GM18517 (cell line): ENCODE data around the gene DENND5A.
"Not testable (repeated sequence)": the region's sequence is repeated elsewhere in the genome, so short reads cannot be mapped to it uniquely, and the experiment has no call there.

Source experiments
- ATAC-seq: cut with Tn5 transposase; IDR thresholded peaks from one replicate; pipeline ENCODE4 v1.9.1; 2021; ENCODE audit warnings: mild to moderate bottlenecking, moderate library complexity; ENCODE audit not compliant: unreplicated experiment

The DENND5A gene

DNA sequence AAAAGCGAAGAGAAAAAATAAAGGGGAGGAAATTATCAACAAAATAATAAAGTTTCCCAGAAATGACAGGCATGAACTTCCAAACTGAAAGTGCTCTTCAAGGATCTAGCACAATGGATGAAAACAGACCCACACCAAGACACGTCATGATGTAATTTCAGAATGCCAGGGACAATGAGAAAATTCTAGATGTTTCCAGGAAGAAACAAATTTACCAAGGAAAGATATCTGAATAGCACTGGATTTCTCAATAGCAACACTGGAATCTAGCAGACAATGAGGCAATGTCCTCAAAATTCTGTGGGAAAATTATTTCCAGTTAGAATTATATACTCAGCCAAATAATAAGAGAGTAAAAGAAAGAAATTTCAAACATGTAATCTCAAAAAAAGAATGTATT, 46.0 kb downstream of the DENND5A start:
- no peak for ATAC-seq

- no peak for ATAC-seq
These were observed 50.4 kb downstream of the DENND5A start for GRCh38 chr11:9214765-9215164.

DNA sequence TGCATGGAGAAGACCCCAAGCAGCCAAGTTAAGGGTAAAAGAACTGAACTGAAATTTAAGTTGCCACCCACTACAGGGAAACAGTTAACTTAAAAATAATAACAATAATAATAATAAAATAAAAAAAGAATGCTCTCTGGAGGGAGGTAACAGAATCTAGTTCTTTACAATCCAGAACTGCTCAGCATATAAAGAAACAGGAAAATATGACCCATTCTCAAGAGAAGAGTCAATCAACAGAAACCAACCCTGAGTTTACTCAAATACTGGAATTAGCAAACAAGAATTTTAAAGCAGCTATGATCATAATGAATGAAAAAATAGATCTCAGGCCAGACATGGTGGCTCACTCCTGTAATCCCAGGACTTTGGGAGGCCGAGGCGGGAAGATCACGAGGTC, 53.8 kb downstream of the DENND5A start:
- ATAC-seq = no peak

GRCh38 chr11:9210922-9211320, 54.2 kb downstream of the DENND5A start:
- no peak for ATAC-seq

- no peak for ATAC-seq
These were observed 54.8 kb downstream of the DENND5A start for GRCh38 chr11:9210224-9210921.

GRCh38 chr11:9209604-9210003, 55.5 kb downstream of the DENND5A start:
- ATAC-seq = not testable (repeated sequence)

DNA sequence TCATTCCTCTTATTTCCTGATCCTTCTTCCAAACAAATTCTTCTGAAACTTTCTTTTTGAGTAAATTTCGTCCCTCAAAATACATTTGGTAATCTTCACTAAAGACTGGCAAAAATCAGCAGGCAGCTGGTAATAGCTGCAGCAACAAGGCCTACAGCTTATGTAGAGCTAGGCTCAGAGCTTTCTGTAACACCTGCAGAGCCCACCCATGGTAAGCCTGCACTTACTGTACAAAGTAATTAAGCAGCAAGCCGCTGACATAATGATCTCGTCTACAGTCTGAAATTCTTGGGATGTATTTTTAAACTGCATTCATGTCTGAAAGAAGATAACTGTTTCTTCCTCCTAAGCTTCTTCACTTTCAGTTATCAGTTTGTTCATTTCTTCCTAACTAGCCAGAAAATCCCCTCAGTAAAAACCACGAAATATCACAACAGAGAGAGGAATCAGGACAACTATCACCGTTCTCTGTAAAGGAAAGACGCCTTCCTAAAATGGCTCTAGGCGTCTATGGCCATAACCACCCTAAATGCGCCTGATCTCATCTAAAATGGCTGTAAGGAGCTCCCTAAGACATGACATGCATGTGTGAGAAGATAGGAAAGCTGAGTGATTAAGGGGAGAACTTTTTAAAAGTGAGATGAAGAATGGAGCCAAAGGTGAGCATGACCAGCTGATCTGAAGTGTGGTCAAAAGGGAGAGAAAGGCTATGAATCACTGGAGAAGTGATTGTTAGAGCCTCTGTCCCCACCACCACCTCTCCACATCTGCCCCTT, 56.2 kb downstream of the DENND5A start:
- ATAC-seq = no peak

DNA sequence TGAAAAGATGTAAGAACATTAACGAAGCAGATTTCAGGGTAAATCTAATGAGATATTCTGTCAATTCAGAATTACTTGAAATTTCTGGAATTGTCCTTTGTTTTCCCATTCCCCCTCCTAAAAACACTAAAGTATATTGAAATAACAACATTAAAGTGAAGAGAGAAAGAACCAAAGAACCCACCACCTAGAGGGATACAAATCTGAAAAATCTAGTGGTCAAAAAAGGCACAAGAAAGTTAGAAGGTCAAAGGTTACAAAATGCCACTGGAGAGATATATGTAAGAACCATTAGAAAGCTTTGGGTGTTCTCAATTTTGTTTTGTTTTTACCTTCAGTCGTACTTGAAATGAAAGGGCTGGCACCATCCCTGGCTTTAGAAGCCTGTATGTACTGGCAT, 57.9 kb downstream of the DENND5A start:
- no peak for ATAC-seq

DNA sequence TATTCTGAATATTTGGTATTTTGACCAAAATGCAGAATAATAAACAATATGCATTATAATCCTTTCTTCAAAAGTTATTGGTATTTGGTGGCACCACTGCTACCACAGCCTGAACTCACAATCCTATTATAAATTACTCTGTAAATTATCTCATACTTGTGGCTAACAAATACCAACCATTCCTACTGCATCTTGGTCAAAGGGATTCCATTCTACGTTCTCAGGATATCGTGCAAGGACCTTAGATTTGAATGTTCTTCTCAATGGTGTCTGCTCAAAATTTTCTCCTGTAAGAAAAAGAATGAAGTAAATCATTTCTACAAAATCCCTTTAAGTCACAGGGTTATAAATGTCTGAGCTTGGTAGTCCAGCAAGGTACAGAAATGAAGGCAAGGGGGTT, 58.7 kb downstream of the DENND5A start:
- ATAC-seq = no peak

DNA sequence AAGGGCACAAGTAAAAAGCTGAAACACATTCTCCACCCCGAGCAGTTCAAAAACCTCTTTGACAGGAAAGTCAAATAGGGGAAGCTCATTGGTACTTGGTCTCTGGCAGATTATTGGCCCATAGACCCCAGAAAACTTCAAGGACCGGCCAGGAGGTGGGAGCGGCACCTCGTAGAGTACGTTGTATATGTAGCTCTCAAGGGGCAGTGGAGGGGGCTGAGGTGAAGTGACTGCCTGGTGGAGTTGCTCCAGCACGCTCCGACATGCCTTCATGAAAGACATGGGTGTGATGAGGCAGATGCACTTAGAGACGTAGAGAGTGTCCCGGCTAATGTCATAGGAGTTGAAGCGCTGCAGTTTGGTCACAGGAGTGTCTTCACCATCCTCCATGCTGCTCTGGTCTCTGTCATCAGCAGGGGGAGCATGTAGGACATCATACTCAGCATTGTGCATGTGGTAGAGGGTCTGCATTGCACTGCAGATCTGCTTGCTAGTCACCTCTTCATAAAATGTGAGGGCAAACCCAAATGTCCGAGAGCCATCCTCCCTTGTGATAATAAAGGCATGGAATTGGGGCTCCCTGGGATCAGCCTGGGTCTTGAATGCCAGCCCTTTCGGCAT, 61.3 kb downstream of the DENND5A start:
- ATAC-seq = no peak

DNA sequence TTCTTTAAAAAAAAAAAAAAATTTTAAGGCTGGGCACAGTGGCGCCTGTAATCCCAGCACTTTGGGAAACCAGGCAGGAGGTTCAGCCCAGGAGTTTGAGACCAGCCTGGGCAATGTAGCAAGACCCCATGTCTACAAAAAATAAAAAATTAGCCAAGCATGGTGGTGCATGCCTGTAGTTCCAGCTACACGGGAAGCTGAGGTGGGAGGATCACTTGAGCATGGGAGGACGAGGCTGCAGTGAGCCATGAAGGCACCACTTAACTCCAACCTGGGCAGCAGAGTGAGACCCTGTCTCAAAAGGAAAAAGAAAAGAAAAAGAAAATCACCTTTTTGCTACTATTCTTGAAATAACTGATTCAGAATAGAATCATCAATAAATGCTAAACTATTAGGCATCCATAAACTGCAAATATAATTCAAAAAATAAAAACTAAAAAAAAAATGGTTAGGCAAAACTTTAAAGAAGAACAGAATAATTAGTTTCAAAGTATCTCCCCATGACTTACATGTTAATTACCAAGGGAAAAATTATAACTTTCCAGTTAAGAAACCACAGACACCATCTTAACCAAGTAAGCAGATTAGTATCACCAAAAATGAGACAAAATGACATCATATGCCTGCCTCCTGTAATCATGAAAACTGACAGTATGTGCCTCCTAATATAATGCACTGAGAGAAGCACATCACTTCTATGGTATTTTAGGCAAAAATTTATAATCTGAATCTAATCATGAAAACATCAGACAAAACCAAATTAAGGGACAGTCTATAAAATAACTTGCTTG, 63.6 kb downstream of the DENND5A start:
- ATAC-seq = no peak

GRCh38 chr11:9200471-9200870, 64.7 kb downstream of the DENND5A start:
- ATAC-seq = no peak

DNA sequence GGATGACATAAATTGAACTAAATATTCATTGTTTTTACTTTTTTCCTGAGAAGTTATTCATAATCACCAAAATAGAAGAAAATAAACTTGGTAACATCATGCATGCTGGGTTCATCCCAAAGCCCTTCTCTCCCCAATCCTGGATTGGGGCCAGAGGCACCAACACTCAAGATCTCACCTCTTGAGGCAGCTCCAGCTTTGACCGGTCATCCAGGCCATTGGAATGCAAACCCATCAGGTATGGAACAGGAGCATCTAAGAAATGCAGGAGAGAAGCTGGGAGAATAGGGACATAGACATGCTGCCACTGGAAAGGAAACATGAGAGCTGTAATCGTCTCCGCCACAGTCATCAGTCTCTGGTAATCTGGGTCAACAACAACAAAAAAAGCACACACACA, 71.8 kb downstream of the DENND5A start:
- no peak for ATAC-seq

- no peak for ATAC-seq
These were observed 72.6 kb downstream of the DENND5A start for GRCh38 chr11:9192561-9192960.

DNA sequence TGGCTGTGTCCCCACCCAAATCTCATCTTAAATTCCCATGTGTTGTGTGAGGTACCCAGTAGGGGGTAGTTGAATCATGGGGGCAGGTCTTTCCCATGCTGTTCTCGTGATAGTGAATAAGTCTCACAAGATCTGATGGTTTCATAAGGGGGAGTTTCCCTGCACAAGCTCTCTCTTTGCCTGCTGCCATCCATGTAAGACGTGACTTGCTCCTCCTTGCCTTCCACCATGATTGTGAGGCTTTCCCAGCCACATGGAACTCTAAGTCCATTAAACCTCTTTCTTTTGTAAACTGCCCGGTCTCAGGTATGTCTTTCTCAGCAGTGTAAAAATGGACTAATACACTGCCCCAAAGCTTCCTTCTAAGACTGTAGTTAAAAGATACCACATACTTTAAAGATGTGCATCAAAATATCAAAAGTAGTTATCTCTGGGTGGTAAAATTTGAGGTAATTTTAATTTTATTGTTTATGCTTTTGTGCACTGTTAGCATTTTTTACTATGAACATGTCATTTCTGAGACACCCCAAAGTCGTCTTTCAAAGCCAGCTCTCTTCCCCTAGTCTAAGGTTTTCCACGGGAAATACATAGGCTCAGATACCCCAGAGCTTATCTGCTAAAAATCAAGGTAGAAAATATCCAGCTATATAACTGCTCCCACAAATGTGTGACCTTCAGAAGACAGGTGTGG, 74.7 kb downstream of the DENND5A start:
- ATAC-seq = not testable (repeated sequence)

DNA sequence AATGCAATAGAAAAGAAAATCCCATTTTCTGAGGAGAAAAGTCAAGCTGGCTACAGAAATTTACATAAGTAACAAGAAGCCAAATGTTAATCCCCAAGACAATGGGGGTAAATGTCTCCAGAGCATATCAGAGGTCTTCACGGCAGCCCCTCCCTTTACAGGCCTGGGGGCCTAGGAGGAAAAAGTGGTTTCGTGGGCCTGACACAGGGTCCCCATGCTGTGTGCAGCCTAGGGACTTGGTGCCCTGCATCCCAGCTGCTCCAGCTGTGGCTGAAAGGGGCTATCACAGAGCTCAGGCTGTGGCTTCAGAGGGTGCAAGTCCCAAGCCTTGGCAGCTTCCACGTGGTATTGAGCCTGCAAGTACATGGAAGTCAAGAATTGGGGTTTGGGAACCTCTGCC, 76.3 kb downstream of the DENND5A start:
- ATAC-seq = not testable (repeated sequence)

- ATAC-seq = no peak
These were observed 77.5 kb downstream of the DENND5A start for GRCh38 chr11:9187616-9188015.

DNA sequence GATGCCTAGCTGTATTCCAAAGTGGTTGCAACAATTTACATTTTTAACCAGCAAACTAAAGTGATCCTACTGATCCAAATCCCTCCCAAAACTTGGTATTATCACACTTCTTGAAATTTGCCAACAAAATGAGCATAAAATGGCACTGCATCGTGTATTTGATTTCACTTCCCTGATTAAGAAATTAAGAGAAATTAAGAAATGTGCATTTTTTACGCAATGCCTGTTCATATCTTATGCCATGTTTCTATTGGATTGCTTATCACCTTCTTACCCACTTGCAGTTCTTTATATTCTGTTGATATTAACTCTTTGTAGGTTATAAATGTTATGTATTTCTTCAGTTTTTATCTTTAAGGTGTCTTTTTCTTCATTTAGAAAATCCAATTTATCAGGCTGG, 80.6 kb downstream of the DENND5A start:
- no peak for ATAC-seq

GRCh38 chr11:9182180-9182871, 82.8 kb downstream of the DENND5A start:
- no peak for ATAC-seq

DNA sequence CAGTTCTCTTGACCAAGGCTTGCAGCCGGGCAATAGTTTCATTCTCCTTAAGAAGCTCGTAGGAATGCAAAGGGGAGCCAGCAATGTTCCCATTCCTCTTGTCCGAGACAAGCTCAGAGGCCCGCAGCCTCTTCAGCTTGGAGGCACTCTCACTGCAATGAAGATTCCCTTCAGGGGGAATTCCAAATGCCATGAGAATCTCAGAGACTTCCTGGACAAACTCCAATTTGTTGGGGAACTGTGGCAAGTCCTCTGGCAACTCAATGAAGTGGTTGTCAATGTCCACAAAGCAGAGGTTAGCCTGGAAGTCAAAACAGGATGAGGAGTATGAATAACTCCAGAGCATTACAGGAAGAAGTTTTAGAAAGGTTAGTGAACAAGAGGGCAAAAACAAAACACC, 84.4 kb downstream of the DENND5A start:
- no peak for ATAC-seq
